COLO668 (cell line): ENCODE measurements around the gene TOR1A.
"Not testable (repeated sequence)": the region's sequence is repeated elsewhere in the genome, so short reads cannot be mapped to it uniquely, and the experiment has no call there.

ENCODE experiments used
- DNase-seq: peaks from one replicate; lab custom pipeline; 2025; ENCODE audit not compliant: unreplicated experiment; lab: John Stamatoyannopoulos, UW

TOR1A gene

DNA sequence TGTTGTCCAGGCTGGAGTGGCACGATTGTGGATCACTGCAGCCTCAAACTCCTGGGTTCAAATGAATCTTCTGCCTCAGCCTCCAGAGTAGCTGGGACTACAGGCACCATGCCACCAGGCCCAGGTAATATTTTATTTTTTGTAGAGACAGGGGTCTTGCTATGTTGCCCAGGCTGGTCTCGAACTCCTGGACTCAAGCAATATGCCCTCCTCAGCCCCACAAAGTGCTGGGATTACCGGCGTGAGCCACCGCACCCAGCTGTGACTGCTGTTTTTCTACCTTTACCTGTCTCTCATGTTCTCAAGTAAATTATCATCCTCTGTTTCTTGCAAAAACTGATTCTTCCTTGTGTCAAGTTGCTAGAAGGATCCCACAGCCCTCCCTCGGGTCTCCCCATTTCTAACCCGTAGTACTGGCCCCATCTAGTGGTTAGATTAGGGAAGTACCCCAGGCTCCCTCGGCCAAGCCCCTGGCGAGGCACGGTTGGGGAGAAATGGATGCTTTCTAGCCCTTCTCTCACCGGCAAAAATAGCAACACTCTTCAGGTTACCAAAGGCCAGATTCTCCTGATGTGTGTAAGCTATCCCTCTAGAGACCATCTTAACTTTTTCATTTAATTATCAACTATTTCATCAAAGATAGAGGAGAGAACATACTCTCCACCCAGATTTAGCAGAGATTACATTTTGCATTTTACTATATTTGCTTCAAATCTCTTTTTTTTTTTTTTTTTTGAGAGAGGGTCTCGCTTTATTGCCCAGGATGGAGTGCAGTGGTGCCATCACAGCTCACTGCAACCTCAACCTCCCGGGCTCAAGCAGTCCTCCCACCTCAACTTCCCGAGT lies 40.2 kb downstream of the TOR1A start:
- DNase-seq, result peak; percentile 39

DNA sequence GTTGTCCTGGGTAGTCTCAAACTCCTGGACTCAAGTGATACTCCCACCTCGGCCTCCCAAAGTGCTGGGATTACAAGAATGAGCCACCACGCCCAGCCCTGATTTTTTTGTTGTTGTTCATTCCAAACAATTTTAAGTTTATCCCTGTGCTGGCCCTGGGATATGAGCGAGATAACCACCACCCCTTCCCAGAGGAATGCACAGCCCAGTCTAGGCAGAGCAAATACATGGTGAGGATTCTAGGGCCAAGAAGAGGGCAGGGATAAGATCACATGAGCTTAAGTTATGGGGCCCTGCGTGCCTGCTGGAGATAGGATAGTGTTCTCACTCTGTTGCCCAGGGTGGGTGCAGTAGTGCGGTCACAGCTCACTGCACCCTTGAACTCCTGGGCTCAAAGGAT lies 42.0 kb downstream of the TOR1A start:
- no peak for DNase-seq

DNA sequence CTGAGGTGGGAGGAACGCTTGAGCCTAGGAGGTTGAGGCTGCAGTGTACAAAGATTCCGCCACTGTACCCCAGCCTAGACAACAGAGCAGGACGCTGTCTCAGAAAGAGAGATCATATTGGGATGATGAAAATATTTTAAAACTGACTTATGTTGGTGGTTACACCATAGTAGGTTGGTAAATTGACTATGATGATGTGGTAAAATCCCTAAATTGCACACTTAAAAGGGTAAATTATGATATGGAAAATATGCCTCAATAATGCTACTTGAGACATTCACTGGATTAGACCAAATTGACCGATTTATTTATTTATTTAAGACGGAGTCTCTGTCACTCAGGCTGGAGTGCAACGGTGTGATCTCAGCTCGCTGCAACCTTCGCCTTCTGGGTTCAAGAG lies 42.8 kb downstream of the TOR1A start:
- DNase-seq, result no peak

- no peak for DNase-seq
Measured at GRCh38 chr9:129779560-129780190, 44.3 kb downstream of the TOR1A start.

DNA sequence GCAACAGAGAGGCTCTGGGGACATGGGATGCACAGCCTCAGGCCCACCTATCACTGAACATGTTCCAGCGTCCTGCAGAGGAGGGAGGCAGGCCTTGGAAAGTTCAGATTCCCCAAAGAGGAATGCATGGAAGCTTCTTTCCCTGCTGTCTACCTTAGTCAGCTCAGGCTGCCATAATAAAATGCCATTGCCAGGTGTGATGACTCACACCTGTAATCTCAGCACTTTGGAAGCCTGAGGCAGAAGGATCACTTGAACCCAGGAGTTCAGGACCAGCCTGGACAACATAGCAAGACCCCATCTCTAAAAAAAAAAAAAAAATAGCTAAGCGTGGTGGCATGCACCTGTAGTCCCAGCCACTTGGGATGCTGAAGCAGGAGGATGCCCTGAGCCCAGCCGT lies 45.5 kb downstream of the TOR1A start:
- no peak for DNase-seq

DNA sequence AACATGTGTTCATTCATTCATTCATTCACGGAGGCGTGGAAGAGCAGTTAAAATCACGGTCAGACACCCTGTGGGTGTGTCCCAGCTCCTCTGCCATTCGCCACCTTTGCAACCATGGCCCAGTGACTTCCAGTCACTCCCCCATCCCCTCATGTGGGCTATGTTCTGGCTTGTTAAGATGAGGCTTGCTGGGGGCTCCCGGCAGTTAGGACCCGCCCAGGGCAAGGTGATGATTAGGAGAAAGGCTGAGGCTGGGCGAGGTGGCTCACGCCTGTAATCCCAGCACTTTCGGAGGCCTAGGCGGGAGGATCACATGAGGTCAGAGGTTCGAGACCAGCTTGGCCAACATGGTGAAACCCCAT lies 46.2 kb downstream of the TOR1A start:
- no peak for DNase-seq

GRCh38 chr9:129776938-129777768 lies 46.8 kb downstream of the TOR1A start:
- DNase-seq, result peak; percentile 55

GRCh38 chr9:129776566-129776937 lies 47.4 kb downstream of the TOR1A start:
- DNase-seq, result no peak

- DNase-seq, result not testable (repeated sequence)
Measured at GRCh38 chr9:129776096-129776495, 47.8 kb downstream of the TOR1A start.

- no peak for DNase-seq
Measured at GRCh38 chr9:129775448-129775798, 48.5 kb downstream of the TOR1A start.

GRCh38 chr9:129774791-129775447 lies 49.0 kb downstream of the TOR1A start:
- DNase-seq, result no peak

- no peak for DNase-seq
Measured at GRCh38 chr9:129773262-129774048, 50.5 kb downstream of the TOR1A start.

DNA sequence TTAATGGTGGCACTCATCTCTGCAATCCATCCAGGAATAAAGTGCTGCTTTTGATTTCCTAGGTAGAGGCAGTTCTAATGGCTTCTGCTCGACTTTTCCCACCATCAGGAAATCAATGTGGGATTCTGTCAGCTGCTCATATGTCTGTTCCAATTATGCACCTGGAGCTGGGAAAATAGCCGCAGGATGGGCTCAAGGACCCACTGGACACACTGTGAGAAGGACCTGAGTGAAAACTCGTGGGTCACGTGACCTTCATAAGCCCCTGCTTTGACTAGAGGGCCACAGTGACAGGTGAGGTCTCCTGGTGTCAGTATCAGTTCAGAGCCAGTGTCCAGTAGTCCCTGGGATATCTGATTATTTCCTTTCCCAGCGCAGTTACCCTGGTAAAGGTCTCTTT lies 53.2 kb downstream of the TOR1A start:
- DNase-seq, result no peak

- DNase-seq, result no peak
Measured at GRCh38 chr9:129769669-129770068, 54.3 kb downstream of the TOR1A start.

GRCh38 chr9:129768486-129768885 lies 55.5 kb downstream of the TOR1A start:
- DNase-seq, result no peak

- no peak for DNase-seq
Measured at GRCh38 chr9:129765764-129766317, 58.1 kb downstream of the TOR1A start.

GRCh38 chr9:129762985-129763926 lies 60.7 kb downstream of the TOR1A start:
- DNase-seq, result no peak
